NCI-H1930 (cell line): ENCODE results near the gene SLC7A8.

Experiments used
- DNase-seq, 2 experiments: peaks; one replicate each; lab custom pipeline; 2025; lab: John Stamatoyannopoulos, UW

The SLC7A8 gene

DNA sequence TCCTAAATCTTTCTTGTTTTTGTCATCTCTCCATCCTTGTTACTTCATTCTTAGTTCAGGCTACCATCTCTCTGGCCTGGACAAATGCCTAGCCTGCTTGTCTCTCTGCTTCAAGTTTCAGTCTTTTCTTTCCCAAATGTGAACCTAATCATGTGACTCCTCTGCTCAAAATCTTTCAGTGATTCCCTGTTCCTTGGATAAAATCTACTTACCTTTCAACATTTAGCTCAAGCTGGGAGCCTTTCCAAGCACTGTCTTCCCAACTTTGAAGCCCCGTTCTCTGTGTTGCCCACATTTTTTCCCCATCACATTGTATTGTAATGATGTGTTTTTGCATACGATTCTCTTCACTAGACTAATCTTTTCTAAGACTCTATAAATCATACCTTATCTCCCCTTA is 24.7 kb downstream of the SLC7A8 start:
- no peak for DNase-seq

- DNase-seq, result no peak
Observed at GRCh38 chr14:23154964-23155587, 28.4 kb downstream of the SLC7A8 start.

GRCh38 chr14:23153851-23154796 is 29.3 kb downstream of the SLC7A8 start:
- no peak for DNase-seq

DNA sequence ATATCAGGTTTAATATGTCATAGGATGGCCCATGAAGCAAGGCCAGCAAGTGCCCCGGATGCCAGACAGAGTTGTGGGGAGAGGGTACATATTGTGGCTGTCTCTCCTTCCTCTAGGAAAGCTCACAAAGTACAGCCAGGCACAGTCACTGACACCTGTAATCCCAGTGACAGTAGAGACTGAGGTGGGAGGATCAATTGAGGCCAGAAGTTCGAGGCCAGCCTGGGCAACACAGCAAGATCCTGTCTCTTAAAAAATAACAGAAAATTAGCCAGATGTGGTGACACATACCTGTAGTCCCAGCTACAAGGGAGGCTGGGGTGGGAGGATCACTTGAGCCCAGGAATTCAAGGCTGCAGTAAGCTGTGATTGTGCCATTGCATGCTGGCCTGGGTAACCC is 32.1 kb downstream of the SLC7A8 start:
- no peak for DNase-seq

GRCh38 chr14:23149745-23150144 is 33.7 kb downstream of the SLC7A8 start:
- DNase-seq, result no peak

DNA sequence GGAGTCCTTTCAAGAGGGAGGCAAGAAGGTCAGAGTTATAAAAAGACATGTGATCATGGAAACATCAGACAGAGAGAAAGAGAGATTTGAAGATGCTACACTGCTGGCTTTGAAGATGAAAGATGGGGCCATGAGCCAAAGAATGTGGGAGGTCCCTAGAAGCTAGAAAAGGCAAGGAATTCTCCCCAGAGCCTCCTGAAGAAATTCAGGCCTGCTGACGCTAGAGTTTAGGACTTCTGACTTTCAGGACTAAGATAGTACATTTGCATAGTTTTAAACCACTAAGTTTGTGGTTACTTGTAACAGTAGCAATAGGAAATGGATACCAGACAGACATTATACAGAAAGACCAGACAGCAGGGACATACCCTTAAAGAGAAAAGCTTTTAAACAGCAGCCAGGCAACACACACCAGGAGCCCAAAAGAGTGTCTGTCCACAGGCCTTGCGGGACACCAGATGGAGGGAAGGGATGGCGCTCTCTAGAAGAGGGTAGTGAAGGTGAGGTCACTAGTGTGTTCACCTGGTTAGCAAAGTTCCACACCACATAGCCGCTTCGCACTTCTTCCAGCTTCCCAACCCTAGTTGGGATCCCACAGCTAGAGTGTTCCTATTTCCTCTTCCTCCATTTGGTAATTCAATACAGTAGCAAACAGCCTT is 34.7 kb downstream of the SLC7A8 start:
- no peak for DNase-seq

GRCh38 chr14:23147676-23148075 is 35.8 kb downstream of the SLC7A8 start:
- DNase-seq, result no peak

DNA sequence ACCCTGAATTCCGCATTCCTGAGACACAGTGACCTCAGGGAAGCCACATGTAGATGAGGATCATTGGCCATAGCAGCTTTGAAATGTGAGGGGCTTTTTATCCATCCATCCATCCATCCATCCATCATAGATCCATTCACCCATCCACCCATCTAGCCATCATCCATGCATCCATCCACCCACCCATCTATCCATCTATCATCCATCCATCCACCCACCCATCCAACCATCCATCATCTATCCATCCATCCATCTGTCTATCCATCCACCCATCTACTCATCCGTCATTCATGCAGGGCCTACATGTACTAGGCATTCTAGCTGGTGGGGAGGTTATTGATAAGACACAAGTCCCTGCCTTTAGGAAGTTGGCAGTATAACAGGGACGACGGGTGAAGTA is 36.5 kb downstream of the SLC7A8 start:
- no peak for DNase-seq

GRCh38 chr14:23146351-23146910 is 37.0 kb downstream of the SLC7A8 start:
- no peak for DNase-seq

- no peak for DNase-seq
Observed at GRCh38 chr14:23145794-23146350, 37.6 kb downstream of the SLC7A8 start.

- no peak for DNase-seq
Observed at GRCh38 chr14:23143911-23144310, 39.5 kb downstream of the SLC7A8 start.

- DNase-seq, result no peak
Observed at GRCh38 chr14:23142826-23143225, 40.6 kb downstream of the SLC7A8 start.

DNA sequence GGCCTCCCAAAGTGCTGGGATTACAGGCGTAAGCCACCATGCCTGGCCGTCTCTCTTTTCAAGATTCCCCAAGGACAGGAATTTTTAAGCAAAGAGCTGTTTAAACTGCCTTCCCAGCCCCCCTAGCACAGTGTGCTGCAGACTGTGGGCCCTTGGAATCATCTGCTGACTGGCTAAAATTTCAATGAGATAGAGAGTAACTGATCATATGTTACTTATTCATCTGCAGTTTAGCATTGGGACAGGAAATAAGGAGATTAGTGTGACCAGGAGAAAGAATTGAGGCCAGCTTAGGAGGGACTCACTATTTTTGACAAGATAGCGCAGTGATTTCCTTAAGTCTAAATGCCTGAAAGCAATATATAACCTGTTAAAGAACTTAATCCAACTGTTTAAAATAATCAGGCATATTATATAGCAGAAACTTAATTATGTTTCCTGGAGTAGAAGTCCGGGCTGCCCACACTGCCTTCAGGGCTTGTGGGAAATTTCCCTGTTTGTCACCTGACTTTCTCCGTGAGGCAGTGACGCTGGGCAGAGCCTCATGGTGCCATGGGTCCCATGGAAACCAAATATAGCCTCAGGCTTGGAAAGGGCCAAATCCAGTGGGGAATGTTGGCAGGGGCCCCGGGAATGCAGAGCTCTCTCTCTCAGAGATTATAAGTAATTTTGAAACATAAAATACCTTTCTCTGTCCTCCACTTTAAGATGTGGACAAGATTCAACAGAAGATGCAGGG is 41.6 kb downstream of the SLC7A8 start:
- DNase-seq, result no peak

GRCh38 chr14:23140371-23140770 is 43.1 kb downstream of the SLC7A8 start:
- DNase-seq, result no peak

GRCh38 chr14:23139874-23140273 is 43.6 kb downstream of the SLC7A8 start:
- no peak for DNase-seq

DNA sequence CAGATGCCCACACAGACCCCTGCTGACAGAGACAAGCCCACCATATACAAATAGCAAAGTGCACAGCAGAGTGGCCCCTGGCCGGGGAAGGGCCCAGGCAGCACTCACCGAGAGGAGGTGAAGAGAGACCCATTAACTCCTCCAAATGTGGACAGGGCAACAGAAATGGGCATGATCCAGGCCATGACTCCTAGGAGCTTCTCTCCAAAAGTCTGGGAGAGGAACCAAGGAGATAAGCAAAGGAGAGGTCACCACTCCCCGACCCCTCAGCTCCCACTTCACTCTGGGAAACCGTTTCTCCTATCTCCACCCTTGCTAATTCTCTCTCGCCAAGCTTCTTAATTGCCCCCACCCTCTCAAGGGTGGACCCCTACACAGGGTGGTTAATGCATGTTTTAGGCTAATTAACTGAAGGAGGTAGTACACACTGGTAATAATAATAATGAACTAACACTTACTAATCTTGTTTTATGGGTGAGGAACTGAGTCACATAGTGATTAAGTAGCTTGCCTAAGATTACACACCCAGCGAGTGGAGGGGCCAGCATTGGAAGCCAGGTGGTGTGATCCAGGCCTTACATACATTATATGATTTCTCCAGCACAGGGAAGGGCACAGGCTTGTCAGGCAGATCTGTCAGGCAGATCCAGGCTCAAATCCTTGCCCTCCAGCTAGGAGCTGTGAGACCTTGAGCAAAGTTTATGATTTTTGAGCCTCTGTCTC is 45.5 kb downstream of the SLC7A8 start:
- no peak for DNase-seq

- no peak for DNase-seq
Observed at GRCh38 chr14:23137192-23137812, 46.2 kb downstream of the SLC7A8 start.

- DNase-seq, result no peak
Observed at GRCh38 chr14:23136566-23137133, 46.8 kb downstream of the SLC7A8 start.

- DNase-seq, result no peak
Observed at GRCh38 chr14:23132970-23133369, 50.5 kb downstream of the SLC7A8 start.

DNA sequence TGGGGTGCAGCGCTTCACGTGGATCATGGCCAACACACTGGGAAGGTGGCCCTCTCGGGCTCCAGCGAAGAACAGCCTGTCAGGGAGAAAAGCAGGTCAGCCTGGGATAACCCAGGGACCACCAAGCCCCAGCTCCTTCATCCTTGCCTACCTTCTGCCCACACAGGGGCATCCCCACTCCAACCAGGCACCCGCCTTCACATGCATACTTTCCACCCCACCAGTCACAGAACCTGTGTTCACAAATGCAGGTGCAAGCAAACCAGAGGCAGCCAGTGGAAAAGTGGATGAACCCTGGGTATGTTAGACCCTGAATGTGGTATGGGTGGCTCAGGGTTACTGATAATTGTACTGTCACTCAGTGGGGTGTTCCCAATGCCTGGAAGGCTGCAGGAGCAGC is 52.0 kb downstream of the SLC7A8 start:
- no peak for DNase-seq
